Neuronal stem cell (in vitro differentiated cells): Measurements from ENCODE around the gene FAM221B.

Source experiments
- DNase-seq: peaks from one replicate; pipeline ENCODE4 v3.0.0-alpha.2; 2013; ENCODE audit warnings: low spot score
- H2AFZ ChIP-seq: one replicate; pipeline ENCODE4 v1.6.1; 2013; ENCODE audit warnings: mild to moderate bottlenecking, low read length, inconsistent platforms
- H2AK5ac ChIP-seq: 2 replicates; pipeline ENCODE4 v1.6.1; 2013; ENCODE audit warnings: low read depth, mild to moderate bottlenecking, inconsistent platforms, low read length, moderate library complexity, mixed read lengths
- H2BK120ac ChIP-seq: 2 replicates; pipeline ENCODE4 v1.6.1; 2013; ENCODE audit warnings: low read depth, mild to moderate bottlenecking, inconsistent platforms, low read length, moderate library complexity, mixed read lengths
- H2BK12ac ChIP-seq: one replicate; pipeline ENCODE4 v1.6.1; 2013; ENCODE audit warnings: low read length, inconsistent platforms
- H2BK15ac ChIP-seq: 2 replicates; pipeline ENCODE4 v1.6.1; 2013; ENCODE audit warnings: mild to moderate bottlenecking, low read length, inconsistent platforms, mixed read lengths
- H2BK5ac ChIP-seq: one replicate; pipeline ENCODE4 v1.6.1; 2013; ENCODE audit warnings: inconsistent platforms, mild to moderate bottlenecking, low read length, moderate library complexity
- H3K14ac ChIP-seq: one replicate; pipeline ENCODE4 v1.6.1; 2013; ENCODE audit warnings: low read length, inconsistent platforms
- H3K18ac ChIP-seq: 2 replicates; pipeline ENCODE4 v1.6.1; 2013; ENCODE audit warnings: low read length, inconsistent platforms
- H3K23ac ChIP-seq: 2 replicates; pipeline ENCODE4 v1.6.1; 2013; ENCODE audit warnings: low read depth, mild to moderate bottlenecking, mixed read lengths, low read length, inconsistent platforms; ENCODE audit not compliant: poor library complexity
- H3K27ac ChIP-seq: replicated peaks from 3 replicates; pipeline ENCODE4 v1.5.1; 2013; ENCODE audit warnings: low read length, inconsistent platforms
- H3K27me3 ChIP-seq, 3 experiments: 2 replicates each; pipeline ENCODE4 v1.6.1; 2013; ENCODE audit warnings: low read length in 3 of 3, mild to moderate bottlenecking in 2 of 3, inconsistent platforms in 1 of 3, low read depth in 1 of 3, mixed read lengths in 1 of 3, moderate library complexity in 1 of 3; ENCODE audit not compliant: control insufficient read depth in 3 of 3, insufficient read depth in 3 of 3
- H3K36me3 ChIP-seq, 2 donors: replicated peaks in 1 of 2; 2 replicates each; pipeline ENCODE4 v1.6.1; 2013; ENCODE audit warnings: low read length in 2 of 2; ENCODE audit not compliant: control insufficient read depth in 2 of 2, insufficient read depth in 2 of 2
- H3K4ac ChIP-seq: 2 replicates; pipeline ENCODE4 v1.6.1; 2013; ENCODE audit warnings: inconsistent platforms, mild to moderate bottlenecking, low read length, moderate library complexity
- H3K4me1 ChIP-seq, 2 donors: 1 replicate in 1 of 2; 2 replicates in 1 of 2; pipeline ENCODE4 v1.6.1; 2013; ENCODE audit warnings: low read length in 2 of 2, low read depth in 1 of 2; ENCODE audit not compliant: control insufficient read depth in 2 of 2, insufficient read depth in 1 of 2
- H3K4me2 ChIP-seq: one replicate; pipeline ENCODE4 v1.6.1; 2013; ENCODE audit warnings: mild to moderate bottlenecking, low read length, inconsistent platforms; ENCODE audit not compliant: insufficient read depth, poor library complexity, severe bottlenecking
- H3K4me3 ChIP-seq, 2 donors: 2 replicates each; pipeline ENCODE4 v1.5.1; 2013; ENCODE audit warnings: low read length in 2 of 2, mild to moderate bottlenecking in 2 of 2, inconsistent platforms in 1 of 2, moderate library complexity in 1 of 2
- H3K79me1 ChIP-seq: one replicate; pipeline ENCODE4 v1.6.1; 2013; ENCODE audit warnings: low read depth, mild to moderate bottlenecking, inconsistent platforms, low read length, moderate library complexity
- H3K9ac ChIP-seq: one replicate; pipeline ENCODE4 v1.6.1; 2013; ENCODE audit warnings: mild to moderate bottlenecking, low read depth, low read length, inconsistent platforms; ENCODE audit not compliant: poor library complexity
- H3K9me3 ChIP-seq, 2 donors: replicated peaks in 1 of 2; 2 replicates each; pipeline versions ENCODE3 to v1.6.1; 2013; ENCODE audit warnings: low read length in 2 of 2, mild to moderate bottlenecking in 2 of 2, inconsistent platforms in 1 of 2, low read depth in 1 of 2, mixed read lengths in 1 of 2, moderate library complexity in 1 of 2; ENCODE audit not compliant: control insufficient read depth in 2 of 2, insufficient read depth in 1 of 2
- H4K8ac ChIP-seq: one replicate; pipeline ENCODE4 v1.6.1; 2013; ENCODE audit warnings: low read depth, mild to moderate bottlenecking, inconsistent platforms, low read length, moderate library complexity
- H4K91ac ChIP-seq: one replicate; pipeline ENCODE4 v1.6.1; 2013; ENCODE audit warnings: low read length, low read depth, mild to moderate bottlenecking, inconsistent platforms; ENCODE audit not compliant: poor library complexity
- WGBS, 2 donors: extraction: QIAGEN DNeasy Blood & Tissue Kit; methylation state at CpG; one replicate each; pipeline ENCODE4 v1.1.7; 2013; ENCODE audit warnings: missing lambda C conversion rate in 2 of 2, mixed read lengths in 1 of 2; ENCODE audit not compliant: insufficient read length in 2 of 2, insufficient replicate concordance in 1 of 2; ENCODE audit errors: extremely low coverage in 2 of 2; 5-methylcytosine and 5-hydroxymethylcytosine counted together

Gene FAM221B

DNA sequence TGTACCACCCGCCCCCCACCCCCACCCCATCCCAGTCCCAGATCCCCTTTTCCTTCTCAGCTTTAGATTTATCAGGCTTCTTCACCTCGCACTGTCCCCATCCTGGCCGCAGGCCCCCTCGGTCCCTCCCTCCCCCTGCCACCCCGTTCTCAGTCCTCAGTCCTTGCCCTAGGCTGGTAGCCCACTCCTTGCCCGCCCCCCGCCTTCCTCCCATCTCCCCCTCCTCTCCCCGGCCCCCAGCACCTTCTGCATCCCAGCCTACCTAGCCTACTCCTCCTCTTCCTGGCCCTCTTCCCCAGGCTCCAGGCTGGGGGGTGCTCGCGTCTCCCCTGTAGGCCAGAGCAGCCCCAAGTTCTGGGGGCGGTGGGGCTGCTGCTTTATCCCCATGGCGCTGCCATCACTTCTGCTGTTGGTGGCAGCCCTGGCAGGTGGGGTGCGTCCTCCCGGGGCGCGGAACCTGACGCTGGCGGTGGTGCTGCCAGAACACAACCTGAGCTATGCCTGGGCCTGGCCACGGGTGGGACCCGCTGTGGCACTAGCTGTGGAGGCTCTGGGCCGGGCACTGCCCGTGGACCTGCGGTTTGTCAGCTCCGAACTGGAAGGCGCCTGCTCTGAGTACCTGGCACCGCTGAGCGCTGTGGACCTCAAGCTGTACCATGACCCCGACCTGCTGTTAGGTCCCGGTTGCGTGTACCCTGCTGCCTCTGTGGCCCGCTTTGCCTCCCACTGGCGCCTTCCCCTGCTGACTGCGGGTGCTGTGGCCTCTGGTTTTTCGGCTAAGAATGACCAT is 36.3 kb downstream of the FAM221B start:
- no peaks in the 10 kb centered on the region for H3K9me3 ChIP-seq
- peak overlapping the region; percentile 89 for H4K91ac ChIP-seq
- peak overlapping the region; percentile 91 for H2AK5ac ChIP-seq
- peaks cover 0 to 4% of the 10 kb centered on the region in 2 donors for H3K36me3 ChIP-seq
- peaks cover 0 to 19% (median 0%) of the 10 kb centered on the region in 3 experiments for H3K27me3 ChIP-seq
- H2BK15ac ChIP-seq: no peak overlapping the region
- H2BK5ac ChIP-seq: peak overlapping the region; percentile 70
- H2BK12ac ChIP-seq: peak overlapping the region; percentile 77
- H3K14ac ChIP-seq: peak overlapping the region; percentile 48
- H4K8ac ChIP-seq: no peak overlapping the region
- peak overlapping the region; percentile 53 for H3K9ac ChIP-seq
- no peak overlapping the region for H3K27ac ChIP-seq
- no peak for DNase-seq
- H3K4ac ChIP-seq: peak overlapping the region; percentile 78
- peaks cover 6 to 7% of the 10 kb centered on the region in 2 donors for H3K4me1 ChIP-seq
- peak overlapping the region; percentile 80 for H3K23ac ChIP-seq
- H2BK120ac ChIP-seq: no peak overlapping the region
- no CpG with 5 or more reads among the region's 34 CpGs for WGBS, 2 donors
- no peak overlapping the region for H2AFZ ChIP-seq
- peak overlapping the region; percentile 60 for H3K18ac ChIP-seq
- H3K4me2 ChIP-seq: peak overlapping the region; percentile 75
- H3K79me1 ChIP-seq: peaks cover 2% of the 10 kb centered on the region
- H3K4me3 ChIP-seq: no peak overlapping the region

DNA sequence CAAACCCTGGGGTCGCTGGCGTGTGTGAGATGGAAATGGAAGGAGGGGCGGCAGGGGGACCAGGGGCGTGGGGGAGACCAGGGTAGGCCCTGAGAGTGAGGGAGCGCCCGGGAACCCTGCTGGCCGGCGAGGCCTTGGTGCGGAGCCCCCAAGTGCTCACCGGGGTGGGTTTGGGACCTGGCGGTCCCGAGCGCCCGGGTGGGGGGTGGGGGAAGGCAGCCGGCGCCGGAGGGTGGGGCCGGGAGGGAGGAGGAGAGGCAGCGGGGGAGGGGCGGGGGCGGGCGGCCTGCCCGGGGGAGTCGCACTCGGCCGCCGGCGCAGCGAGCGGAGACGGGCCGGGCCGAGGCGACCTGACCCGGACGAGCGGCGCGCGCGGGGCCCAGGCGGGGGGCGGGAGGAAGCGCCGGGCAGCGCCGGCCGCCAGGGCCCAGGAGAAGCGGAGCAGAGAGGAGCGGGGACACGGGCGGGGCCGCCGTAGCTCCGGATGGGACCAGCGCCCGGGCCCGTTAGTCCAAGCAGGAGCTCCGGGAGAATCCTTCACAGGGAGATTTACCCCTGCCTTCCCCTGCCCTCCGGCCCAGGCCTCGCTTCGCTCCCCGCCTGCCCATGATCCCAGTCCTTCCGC is 37.1 kb downstream of the FAM221B start, which contains the start of gene NPR2:
Gene NPR2, plus strand, starts transcription at position 295 of the 625 bp plus-strand sequence. CDS start 818 bp downstream, outside the sequence.
- no peak within 1 kb of the TSS for H2BK120ac ChIP-seq
- H2BK12ac ChIP-seq: peak within 1 kb of the TSS; percentile 77
- peak within 1 kb of the TSS; percentile 78 for H3K4ac ChIP-seq
- H2BK5ac ChIP-seq: peak within 1 kb of the TSS; percentile 70
- H4K91ac ChIP-seq: peak within 1 kb of the TSS; percentile 89
- no peak within 1 kb of the TSS for H4K8ac ChIP-seq
- peak within 1 kb of the TSS; percentile 91 for H2AK5ac ChIP-seq
- H3K9ac ChIP-seq: peak within 1 kb of the TSS; percentile 94
- peak within 1 kb of the TSS; percentile 97 for H3K18ac ChIP-seq
- H2AFZ ChIP-seq: peak within 1 kb of the TSS; percentile 89
- peaks cover 0 to 4% of the 10 kb centered on the region in 2 donors for H3K36me3 ChIP-seq
- no CpG with 5 or more reads among the region's 64 CpGs for WGBS, 2 donors
- peaks cover 0 to 19% (median 0%) of the 10 kb centered on the region in 3 experiments for H3K27me3 ChIP-seq
- H3K4me2 ChIP-seq: peak within 1 kb of the TSS; percentile 75
- H3K79me1 ChIP-seq: peaks cover 2% of the 10 kb centered on the region
- H3K4me1 ChIP-seq: peaks cover 6 to 7% of the 10 kb centered on the region in 2 donors
- no peaks in the 10 kb centered on the region for H3K9me3 ChIP-seq
- peak within 1 kb of the TSS; percentile 93 for H2BK15ac ChIP-seq
- H3K27ac ChIP-seq: no peak within 1 kb of the TSS
- peak within 1 kb of the TSS; percentile 63 for H3K14ac ChIP-seq
- DNase-seq: no peak
- peak within 1 kb of the TSS in 1 of 2 donors; percentile 76 for H3K4me3 ChIP-seq
- H3K23ac ChIP-seq: peak within 1 kb of the TSS; percentile 80

DNA sequence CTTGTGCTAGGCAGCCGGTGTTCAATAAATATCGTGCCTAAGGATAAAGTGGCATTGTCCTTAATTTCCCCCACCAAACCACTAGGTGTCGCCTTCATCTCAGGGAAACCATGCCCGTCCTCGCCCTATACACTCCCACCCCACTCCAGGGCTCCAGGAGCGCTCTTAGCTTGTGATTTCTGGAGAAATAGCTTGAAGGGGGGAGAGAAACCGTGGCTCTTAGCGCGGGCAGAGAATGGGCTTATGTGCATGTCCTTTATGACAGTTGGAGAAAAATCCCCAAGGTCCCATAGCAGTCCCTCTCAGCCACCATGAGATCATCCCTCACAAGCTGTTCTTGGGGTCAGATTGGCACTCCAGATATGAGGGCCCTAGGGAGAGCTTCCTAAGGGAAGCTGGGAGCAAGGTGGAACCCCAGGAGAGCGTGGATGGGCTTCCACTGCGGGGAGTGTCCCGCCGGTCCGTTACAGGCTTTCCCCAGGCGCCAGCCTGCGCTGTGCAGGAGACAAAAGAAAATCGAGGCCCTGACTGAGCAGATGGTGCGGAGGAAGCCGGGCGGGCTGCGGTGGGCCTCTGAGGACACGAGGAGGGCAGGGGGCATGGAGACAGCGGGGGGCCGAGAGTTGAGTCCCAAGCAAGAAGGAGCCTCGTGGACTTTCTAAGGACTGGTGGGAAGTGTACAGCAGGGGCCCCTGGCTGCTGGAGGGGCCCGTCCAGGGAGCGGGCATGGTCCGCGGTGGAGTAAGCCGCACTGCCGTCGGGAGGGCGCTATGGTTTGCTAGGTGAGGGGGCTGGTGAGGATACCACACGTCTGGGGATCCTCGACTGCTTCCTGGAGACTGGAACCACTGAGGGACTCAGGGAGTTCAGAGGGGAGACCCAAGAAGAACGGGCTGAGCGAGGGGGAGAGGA is 37.9 kb downstream of the FAM221B start:
- H3K23ac ChIP-seq: no peak overlapping the region
- H3K14ac ChIP-seq: no peak overlapping the region
- H3K4ac ChIP-seq: no peak overlapping the region
- no peak overlapping the region for H3K4me3 ChIP-seq
- peak; percentile 71 for DNase-seq
- H2BK12ac ChIP-seq: no peak overlapping the region
- no peaks in the 10 kb centered on the region for H3K9me3 ChIP-seq
- no peak overlapping the region for H3K4me2 ChIP-seq
- no peak overlapping the region for H4K8ac ChIP-seq
- H3K36me3 ChIP-seq: peaks cover 0 to 4% of the 10 kb centered on the region in 2 donors
- peaks cover 6 to 7% of the 10 kb centered on the region in 2 donors for H3K4me1 ChIP-seq
- H3K79me1 ChIP-seq: peaks cover 2% of the 10 kb centered on the region
- peak overlapping the region; percentile 51 for H3K9ac ChIP-seq
- no peak overlapping the region for H3K27ac ChIP-seq
- H2BK15ac ChIP-seq: peak overlapping the region; percentile 93
- H2AFZ ChIP-seq: peak overlapping the region; percentile 89
- peaks cover 0 to 14% (median 0%) of the 10 kb centered on the region in 3 experiments for H3K27me3 ChIP-seq
- H2BK120ac ChIP-seq: no peak overlapping the region
- peak overlapping the region; percentile 90 for H3K18ac ChIP-seq
- H4K91ac ChIP-seq: no peak overlapping the region
- WGBS, 2 donors: no CpG with 5 or more reads among the region's 37 CpGs
- H2AK5ac ChIP-seq: peak overlapping the region; percentile 64
- no peak overlapping the region for H2BK5ac ChIP-seq
